OCI-LY7 (cell line): ENCODE measurements around the gene GOLGA6L10.
"Not testable (repeated sequence)": the region's sequence is repeated elsewhere in the genome, so short reads cannot be mapped to it uniquely, and the experiment has no call there.

Experiments used
- EZH2phosphoT487 ChIP-seq: fragments of 200-600 bp; sonication (generic); IDR thresholded peaks from 2 replicates; pipeline ENCODE4 v1.6.1; 2018; ENCODE audit warnings: low read depth, borderline replicate concordance, mild to moderate bottlenecking, mixed run types, antibody characterized with exemption, low read length, moderate library complexity, mixed read lengths
- TF ChIP-seq, protein P1 (sequence below): fragments of 200-600 bp; sonication (generic); conservative IDR thresholded peaks from 2 replicates; pipeline ENCODE4 v1.5.1; 2014; ENCODE audit warnings: mild to moderate bottlenecking, antibody characterized with exemption, low read length, moderate library complexity, mixed read lengths

DNA sequence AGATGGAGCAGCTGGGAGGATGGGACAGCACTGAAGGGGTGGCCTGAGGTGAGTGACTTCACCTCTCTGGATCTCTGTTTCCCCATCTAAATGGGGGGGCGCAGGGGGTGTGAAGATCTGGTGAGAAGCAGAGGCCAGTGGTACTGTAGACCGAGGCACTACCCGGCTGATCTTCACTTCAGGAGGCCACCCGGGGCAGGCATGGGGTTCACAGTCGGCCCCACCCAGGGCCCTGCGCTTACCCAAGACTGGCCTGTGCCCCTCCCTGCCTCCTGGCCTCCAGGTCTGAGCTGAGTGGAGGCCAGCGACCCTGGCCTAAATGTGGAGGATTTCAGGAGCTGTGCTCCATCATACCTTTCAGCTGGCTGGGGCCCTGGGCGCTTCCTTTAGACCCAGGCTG is 31.0 kb downstream of the GOLGA6L10 start:
- TF ChIP-seq EZH2phosphoT487 = not testable (repeated sequence)
- TF ChIP-seq, protein P1, sequence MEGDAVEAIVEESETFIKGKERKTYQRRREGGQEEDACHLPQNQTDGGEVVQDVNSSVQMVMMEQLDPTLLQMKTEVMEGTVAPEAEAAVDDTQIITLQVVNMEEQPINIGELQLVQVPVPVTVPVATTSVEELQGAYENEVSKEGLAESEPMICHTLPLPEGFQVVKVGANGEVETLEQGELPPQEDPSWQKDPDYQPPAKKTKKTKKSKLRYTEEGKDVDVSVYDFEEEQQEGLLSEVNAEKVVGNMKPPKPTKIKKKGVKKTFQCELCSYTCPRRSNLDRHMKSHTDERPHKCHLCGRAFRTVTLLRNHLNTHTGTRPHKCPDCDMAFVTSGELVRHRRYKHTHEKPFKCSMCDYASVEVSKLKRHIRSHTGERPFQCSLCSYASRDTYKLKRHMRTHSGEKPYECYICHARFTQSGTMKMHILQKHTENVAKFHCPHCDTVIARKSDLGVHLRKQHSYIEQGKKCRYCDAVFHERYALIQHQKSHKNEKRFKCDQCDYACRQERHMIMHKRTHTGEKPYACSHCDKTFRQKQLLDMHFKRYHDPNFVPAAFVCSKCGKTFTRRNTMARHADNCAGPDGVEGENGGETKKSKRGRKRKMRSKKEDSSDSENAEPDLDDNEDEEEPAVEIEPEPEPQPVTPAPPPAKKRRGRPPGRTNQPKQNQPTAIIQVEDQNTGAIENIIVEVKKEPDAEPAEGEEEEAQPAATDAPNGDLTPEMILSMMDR = not testable (repeated sequence)
